Inflammatory macrophage (primary cell): ENCODE results near the gene LRRC25.
"Not testable (repeated sequence)": the region's sequence is repeated elsewhere in the genome, so short reads cannot be mapped to it uniquely, and the experiment has no call there.

Experiments used
- DNase-seq, 2 donors: peaks; one replicate each; pipeline ENCODE4 v3.0.0-alpha.2; 2020 to 2022

The LRRC25 gene

DNA sequence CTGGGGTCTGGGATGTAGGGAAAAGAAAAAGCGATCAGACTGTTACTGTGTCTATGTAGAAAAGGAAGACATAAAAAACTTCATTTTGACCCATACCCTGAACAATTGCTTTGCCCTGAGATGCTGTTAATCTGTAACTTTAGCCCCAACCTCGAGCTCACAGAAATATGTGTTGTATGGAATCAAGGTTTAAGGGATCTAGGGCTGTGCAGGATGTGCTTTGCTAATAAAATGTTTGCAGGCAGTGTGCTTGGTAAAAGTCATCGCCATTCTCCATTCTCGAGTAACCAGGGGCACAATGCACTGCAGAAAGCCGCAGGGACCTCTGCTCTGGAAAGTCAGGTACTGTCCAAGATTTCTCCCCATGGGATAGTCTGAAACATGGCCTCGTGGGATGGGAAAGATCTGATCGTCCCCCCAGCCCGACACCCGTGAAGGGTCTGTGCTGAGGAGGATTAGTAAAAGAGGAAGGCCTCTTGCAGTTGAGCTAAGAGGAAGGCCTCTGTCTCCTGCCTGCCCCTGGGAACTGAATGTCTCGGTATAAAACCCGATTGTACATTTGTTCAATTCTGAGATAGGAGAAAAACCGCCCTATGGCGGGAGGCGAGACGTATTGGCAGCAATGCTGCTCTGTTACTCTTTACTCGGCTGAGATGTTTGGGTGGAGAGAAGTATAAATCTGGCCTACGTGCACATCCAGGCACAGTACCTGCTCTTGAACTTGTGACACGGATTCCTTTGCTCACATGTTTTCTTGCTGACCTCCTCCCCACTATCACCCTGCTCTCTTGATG, 5.2 kb upstream of the LRRC25 start:
- not testable (repeated sequence) for DNase-seq

DNA sequence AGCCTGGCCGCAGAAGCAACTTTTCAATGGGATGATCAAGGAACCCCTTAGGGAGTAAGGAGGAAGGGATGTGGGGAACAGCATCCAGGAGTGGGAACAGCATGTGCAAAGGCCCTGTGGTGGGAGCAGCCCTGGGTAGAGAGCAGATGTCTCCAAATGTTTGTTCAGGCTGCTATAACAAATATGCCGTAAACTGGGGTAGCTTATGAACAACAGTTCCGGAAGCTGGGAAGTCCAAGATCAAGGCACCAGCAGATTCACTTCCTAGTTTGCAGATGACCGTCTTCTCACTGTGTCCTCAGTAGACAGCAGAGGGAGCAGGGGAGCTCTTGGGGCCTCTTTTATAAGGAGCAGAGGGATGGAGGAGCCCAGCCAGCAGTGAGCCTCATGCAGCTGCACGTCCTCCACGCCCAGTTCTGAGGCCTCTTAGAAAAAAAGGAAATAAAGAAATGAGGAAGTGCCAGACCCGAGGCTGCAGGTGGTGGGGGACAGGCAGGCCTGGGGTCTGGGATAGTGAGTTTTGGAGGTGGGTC, 4.2 kb upstream of the LRRC25 start:
- DNase-seq = peak; percentile 95 to 96

DNA sequence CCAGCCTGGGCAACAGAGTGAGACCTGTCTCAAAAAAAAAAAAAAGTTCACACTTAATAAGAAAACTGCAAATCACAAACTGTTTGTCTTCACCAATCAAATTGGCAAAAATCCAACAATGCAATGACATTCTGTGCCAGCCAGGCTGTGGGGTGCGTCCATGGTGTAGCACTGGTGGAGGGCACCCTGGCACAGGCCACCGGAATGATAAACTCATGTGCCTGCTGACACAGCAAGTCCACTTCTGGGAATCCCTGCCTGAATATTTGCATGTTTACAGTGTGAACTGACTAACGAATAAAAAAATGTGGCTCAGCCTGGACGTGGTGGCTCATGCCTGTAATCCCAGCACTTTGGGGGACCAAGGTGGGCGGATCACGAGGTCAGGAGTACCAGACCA, 1.6 kb upstream of the LRRC25 start:
- DNase-seq = peak in 1 of 2 donors; percentile 11

DNA sequence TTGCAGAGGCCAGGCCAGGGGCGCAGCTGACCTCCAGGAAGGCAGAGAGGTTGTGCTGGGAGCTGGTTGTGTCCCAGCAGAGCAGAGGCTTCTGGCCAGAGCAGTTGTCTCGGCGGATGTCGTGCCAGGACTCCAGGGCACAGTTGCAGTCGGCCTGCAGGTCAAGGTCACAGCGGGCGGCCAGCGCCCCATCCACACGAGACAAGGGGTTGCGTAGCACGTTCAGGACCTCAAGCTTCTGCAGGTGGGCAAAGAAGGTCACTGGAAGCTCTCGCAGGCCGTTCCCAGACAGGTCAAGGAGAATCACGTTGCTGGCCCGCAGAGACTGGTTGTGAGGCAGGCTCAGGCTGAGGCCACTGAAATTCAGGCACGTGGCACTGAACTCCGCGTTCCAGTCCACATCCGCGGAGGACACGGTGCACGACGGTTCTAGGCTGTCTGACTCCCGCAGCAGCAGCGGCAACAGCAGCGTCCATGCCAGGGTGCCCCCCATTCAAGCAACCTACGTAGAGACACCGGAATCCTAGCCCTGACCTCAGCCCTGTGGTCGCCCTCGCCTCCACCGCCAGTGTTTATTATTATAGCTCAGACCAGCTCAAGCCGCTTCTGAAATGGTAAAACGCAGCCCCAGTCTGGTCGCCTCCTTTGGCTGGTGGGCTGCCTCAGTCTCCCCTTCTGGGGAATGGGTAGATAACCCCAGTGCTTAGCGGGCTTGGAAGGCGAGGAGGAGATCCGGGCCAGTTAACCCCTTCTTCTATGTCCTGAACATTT, 766 bp downstream of the LRRC25 start:
- no peak for DNase-seq

DNA sequence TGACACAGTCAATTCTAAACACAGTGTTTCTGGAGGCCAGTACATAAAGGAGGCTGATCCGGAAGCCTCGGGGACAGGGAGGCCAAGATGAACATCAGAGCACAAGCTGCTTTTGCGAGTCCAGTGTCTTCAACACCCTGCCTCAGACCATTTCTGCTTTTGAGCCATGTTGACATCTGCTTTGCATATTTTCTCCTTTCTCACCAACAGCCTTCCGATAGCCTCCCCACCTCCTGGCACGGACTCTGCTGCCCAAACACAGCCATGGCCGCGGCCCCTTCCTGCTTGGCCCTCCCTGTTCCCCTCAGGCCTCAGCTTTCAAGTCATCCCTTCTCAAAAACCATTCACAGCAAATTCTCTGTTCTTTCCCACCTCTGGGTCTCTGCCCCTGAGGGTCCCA, 3.6 kb downstream of the LRRC25 start:
- peak; percentile 85 to 89 for DNase-seq

DNA sequence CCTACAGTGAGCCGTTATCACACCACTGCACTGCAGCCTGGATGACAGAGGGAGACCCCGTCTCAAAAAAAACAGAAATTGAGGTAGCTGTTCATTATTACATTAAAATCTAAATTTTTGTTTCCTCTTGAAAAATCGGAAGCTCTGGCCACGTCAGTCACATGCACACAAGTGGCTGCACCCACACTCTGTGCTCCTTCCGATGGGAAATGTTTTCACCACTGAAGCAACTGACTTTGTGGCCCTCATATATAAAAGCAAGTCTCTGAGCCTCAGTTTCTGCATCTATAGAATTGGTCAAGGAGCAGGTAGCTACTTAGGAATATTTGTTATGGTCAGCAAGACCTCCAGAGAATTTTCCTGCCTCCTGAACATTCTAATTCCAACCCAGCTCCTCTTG, 4.5 kb downstream of the LRRC25 start:
- DNase-seq = peak; percentile 83 to 89

DNA sequence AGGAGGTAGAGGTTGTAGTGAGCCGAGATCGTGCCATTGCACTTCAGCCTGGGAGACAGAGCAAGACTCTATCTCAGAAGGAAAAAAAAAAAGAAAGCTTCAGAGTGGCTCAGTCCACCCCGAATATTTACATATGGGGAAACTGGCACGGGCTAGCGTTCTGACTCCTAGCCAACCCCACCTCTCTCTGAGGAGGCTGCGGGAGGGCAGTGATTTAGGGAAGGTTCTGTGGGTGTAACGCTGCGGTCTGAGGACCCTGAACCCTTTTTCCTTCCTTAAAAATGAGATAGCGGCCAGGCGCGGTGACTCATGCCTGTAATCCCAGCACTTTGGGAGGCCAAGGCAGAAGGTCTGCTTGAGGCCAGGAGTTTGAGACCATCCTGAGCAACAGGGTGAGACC, 5.0 kb downstream of the LRRC25 start:
- DNase-seq = peak; percentile 95 to 96

DNA sequence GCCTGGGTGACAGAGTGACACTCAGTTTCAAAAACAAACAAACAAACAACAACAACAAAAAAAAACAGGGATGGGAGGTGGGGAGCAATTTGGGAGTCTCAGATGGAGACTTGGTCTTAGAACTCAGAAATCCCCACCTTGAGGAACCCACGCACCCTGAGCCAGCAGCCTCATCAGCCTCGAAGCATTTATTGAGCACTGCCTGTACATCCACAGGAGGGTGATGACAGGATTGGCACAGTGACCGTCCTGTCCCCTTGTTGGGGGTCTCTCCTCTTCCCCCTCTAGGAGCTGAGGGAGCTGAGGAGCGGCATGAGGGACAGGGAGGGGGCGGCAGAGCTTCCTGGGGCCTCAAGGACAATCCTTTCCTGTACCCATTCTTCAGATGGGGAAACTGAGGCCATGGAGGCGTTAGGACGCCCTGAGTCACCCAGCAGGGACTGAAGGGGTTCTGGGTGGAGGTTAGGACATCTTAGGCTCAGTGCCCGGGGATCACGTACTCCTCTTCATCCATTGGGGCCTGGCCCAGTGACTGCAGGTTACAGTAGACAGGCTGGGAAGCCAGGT, 5.8 kb downstream of the LRRC25 start:
- DNase-seq = no peak

DNA sequence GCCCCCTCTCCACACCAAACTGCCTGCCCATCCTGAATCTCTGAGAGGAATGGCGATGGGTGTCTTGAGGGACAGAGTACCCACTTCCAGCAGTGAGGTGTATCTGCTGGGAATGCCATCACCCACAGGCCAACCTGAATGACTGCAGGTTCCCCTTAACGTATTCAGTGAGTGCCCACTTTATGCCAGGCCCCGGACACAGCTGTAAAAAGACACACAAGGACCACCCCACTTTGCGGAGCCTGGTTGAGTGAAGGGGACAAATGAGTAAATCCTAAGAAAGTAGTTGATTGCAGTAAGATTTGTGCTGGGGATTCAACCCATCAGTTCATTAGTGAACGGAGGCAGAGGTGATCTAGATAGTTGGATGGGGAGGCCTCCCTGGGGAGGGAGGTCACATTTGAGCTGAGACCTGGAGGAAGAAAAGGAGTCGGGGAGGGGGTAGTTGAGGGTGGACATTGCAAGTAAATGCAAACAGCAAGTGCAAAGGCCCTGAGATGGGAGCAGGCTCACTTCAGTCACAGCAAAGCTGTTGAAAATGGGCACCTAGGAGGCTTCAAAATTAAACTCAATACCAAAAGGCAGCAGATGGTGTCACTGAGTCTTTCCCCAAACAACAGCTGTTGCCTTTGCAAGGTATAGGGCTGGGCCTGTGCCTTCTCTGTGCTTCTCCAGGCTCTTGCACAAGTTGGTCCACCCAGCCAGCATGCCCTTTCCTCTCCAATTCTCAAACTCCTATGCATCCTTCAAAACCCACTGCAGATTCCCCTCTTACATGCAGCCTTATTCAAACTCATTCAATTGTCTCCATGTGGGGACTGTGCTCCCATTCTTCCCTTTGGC, 7.1 kb downstream of the LRRC25 start:
- DNase-seq = no peak

DNA sequence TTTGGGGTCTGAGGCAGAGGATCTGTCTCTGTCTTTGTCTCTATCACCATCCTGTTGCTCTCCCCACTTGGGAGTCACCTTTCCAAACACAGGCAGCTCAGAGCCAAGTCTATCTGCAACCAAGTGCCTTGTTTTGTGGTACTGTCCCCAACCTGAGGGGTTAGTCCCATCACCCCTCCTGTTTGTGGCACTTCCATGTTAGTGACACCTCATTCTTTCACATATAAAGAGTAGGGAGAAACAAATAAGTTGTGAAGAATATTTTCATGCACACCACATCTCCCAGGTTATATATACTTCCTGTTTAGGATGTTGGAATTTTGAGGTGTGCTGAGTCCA, 7.7 kb downstream of the LRRC25 start:
- DNase-seq = no peak

DNA sequence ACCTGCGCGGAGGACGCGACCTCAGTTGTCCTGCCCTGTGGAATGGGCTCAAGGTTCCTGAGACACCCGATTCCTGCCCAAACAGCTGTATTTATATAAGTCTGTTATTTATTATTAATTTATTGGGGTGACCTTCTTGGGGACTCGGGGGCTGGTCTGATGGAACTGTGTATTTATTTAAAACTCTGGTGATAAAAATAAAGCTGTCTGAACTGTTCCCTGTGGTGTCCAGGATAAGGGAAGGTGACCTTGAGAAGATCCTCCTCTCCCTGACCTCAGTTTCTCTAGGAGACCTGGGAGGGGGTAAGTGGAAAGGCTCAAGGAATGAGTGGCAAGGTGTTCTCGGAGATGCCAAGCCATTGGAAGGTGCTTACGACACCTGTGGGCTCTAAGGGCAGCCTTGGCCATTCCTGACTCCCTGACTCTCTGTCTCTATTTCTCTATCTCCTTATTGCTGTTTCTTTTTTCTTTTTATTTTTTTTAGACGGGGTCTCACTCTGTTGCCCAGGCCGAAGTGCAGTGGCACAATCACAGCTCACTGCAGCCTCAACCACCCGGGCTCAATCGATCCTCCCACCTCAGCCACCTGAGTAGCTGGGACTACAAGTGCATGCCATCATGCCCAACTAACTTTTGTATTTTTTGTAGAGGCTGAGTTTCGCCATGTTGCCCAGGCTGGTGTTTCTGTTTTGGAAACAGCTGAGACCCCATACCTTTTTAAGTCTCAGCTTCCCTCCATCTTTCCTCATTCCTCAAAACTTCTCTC, 8.3 kb downstream of the LRRC25 start:
- no peak for DNase-seq

DNA sequence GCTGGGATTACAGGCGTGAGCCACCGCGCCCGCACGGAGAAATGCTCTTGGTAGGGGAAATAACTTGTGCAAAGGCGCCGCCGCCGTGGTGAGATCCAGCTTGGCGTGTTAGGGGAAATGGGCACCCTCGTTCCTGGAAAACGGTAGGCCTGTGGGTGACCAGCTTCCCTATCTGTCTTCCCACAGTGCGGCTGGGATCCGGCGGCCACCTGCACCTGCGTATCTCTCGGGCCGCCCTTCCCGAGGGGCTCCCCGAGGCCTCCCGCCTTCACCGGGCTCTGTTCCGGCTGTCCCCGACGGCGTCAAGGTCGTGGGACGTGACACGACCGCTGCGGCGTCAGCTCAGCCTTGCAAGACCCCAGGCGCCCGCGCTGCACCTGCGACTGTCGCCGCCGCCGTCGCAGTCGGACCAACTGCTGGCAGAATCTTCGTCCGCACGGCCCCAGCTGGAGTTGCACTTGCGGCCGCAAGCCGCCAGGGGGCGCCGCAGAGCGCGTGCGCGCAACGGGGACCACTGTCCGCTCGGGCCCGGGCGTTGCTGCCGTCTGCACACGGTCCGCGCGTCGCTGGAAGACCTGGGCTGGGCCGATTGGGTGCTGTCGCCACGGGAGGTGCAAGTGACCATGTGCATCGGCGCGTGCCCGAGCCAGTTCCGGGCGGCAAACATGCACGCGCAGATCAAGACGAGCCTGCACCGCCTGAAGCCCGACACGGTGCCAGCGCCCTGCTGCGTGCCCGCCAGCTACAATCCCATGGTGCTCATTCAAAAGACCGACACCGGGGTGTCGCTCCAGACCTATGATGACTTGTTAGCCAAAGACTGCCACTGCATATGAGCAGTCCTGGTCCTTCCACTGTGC, 9.1 kb downstream of the LRRC25 start:
- DNase-seq = peak; percentile 92 to 95

DNA sequence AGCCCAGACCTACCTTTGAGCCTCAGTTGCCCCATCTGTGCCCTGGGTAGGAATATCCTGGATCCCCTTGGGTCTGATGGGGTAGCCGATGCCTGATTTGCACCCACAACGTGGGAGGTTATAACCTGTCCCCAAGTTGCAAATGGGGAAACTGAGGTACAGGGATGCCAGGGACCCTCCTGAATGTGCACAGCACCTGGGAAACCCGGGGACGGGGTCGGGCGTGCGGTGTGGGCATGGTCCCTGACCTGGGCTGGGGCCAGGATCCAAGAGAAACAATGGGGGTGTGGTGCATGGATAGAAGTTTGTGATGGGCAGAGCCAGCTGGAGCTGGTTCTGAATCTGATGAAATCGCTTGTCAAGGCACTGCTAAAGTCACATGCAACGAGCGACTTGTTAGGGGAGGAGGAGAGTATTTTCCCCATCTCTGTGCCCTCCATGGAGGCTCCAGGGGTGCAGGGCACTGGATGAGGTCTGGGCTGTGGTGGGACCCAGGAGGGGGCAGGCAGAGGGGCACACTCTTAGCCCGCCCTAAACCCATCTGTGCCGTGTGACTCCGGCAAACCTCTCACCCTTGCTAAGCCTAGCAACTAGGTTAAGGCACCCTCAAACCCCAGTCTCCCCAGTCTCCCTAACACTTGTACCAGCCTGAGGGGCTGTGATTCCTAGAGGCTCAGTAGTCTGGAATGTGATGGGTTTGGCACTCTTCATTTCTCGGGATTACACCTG, 10.7 kb downstream of the LRRC25 start:
- peak; percentile 23 to 39 for DNase-seq

DNA sequence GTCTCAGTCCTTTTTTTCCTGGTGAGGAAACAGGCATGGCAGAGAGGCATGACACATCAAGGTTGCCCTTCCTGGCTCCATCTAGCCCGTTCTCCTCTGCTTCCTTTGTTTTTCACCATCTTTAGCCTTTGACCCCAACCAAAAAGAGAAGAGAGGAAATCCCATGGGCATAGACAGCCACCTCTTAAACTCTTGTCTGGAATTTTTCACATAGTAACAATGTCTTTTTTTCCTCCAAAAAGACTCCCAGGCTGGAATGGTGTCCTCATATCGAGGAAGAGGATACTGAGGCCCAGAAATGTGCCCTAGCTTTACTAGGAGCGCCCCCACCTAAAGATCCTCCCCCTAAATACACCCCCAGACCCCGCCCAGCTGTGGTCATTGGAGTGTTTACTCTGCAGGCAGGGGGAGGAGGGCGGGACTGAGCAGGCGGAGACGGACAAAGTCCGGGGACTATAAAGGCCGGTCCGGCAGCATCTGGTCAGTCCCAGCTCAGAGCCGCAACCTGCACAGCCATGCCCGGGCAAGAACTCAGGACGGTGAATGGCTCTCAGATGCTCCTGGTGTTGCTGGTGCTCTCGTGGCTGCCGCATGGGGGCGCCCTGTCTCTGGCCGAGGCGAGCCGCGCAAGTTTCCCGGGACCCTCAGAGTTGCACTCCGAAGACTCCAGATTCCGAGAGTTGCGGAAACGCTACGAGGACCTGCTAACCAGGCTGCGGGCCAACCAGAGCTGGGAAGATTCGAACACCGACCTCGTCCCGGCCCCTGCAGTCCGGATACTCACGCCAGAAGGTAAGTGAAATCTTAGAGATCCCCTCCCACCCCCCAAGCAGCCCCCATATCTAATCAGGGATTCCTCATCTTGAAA, 11.5 kb downstream of the LRRC25 start, which contains the start of gene GDF15:
TSS of gene GDF15 (plus strand) at position 484 of the 868 bp plus-strand sequence. CDS start at position 516, 32 bp downstream.
- peak; percentile 87 to 90 for DNase-seq

DNA sequence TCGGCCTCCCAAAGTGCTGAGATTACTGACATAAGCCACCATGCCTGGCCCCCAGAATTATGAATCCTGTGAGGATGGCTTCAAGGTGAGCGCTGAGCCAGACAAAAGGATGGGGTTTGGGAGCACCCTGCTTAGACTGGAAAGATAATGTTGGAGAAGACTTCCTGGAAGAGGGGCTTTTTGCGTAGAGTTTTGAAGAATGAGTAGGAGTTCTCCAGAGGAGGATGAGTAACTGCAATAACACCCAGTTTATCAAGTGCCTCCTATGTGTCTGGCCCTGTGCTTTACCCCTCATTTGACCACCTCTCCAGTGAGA, 12.1 kb downstream of the LRRC25 start:
- no peak for DNase-seq

DNA sequence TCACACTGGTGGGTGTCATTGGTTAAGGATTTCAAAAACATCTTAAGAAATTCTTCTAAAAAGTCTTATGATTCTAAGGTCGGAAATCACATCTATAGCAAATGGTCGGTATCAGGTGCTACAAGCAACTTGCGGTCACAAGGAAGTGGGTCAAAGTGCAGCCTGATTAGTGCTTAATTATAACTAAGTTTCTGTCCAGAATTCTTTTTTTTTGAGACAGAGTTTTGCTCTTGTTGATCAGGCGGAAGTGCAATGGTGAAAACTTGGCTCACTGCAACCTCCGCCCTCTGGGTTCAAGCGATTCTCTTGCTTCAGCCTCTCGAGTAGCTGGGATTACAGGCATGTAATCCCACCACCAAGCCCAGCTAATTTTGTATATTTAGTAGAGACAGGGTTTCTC, 12.6 kb downstream of the LRRC25 start:
- no peak for DNase-seq

DNA sequence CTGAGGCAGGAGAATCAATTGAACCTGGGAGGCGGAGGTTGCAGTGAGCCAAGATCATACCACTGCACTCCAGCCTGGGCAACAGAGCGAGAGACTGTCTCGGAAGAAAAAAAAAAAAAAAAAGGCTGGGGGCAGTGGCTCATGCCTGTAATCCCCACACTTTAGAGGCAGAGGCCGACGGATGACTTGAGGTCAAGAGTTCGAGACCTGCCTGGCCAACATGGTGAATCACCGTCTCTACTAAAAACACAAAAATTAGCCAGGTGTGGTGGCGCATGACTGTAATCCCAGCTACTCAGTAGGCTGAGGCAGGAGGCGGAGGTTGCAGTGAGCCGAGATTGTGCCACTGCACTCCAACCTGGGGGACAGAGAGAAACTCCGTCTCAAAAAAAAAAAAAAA, 13.8 kb downstream of the LRRC25 start:
- DNase-seq = not testable (repeated sequence)

DNA sequence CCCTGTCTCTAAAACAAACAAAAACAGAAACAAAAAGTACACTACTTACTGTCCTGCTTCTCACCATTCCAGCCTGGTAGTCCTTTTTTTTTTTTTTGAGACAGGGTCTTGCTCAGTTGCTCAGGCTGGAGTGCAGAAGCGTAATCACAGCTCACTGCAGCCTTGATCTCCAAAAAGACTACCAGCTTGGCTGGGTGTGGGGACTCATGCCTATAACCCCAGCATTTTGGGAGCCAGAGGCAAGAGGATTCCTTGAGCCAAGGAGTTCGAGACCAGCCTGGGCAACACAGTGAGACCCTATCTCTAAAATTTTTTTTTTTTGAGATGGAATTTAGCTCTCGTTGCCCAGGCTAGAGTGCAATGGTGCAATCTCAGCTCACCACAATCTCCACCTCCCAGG, 16.6 kb downstream of the LRRC25 start:
- DNase-seq = no peak
